Vagina (tissue), 2 donors: ENCODE data around the gene ARHGEF2. TPM values are rescaled to one million over a fixed set of nuclear protein-coding genes. Genes with fewer than 3 reads are reported as not detected.

Experiments
- DNase-seq, 2 donors: peaks; one replicate each; pipeline ENCODE4 v3.0.0-alpha.2; 2017; ENCODE audit errors: extremely low spot score in 2 of 2
- H3K27ac ChIP-seq: fragments of 200-600 bp; sonication (generic); one replicate; pipeline ENCODE4 v1.5.1; 2019
- H3K27me3 ChIP-seq: fragments of 200-600 bp; sonication (generic); one replicate; pipeline ENCODE4 v1.5.1; 2019
- H3K36me3 ChIP-seq, 2 donors: fragments of 200-600 bp; sonication (generic); one replicate each; pipeline ENCODE4 v1.5.1; 2017 to 2019
- H3K4me1 ChIP-seq: fragments of 200-600 bp; sonication (generic); one replicate; pipeline ENCODE4 v1.5.1; 2019
- H3K4me3 ChIP-seq, 2 donors: fragments of 200-600 bp; sonication (generic); 1 replicate in 1 of 2; 2 replicates in 1 of 2; pipeline ENCODE4 v1.5.1; 2016 to 2019
- H3K9me3 ChIP-seq: fragments of 200-600 bp; sonication (generic); one replicate; pipeline ENCODE4 v1.5.1; 2019
- POLR2A ChIP-seq, 2 donors: fragments of 450-650 bp; IDR thresholded peaks; one replicate each; pipeline ENCODE4 v1.6.1; 2017; ENCODE audit warnings: antibody characterized with exemption in 2 of 2, mild to moderate bottlenecking in 2 of 2, moderate library complexity in 2 of 2
- POLR2AphosphoS5 ChIP-seq, 2 donors: sonication (generic); formaldehyde crosslinking; IDR thresholded peaks; one replicate each; pipeline ENCODE4 v1.9.0; 2017; ENCODE audit warnings: antibody characterized with exemption in 2 of 2, mild to moderate bottlenecking in 2 of 2, low read depth in 1 of 2; ENCODE audit not compliant: insufficient read depth in 1 of 2
- intact Hi-C: fragments of 100-400 bp; cut with DNase I; formaldehyde crosslinking; loops from one replicate; pipeline ENCODE4 v1.15.1; 2023
- total RNA-seq: library from RNA; depleted of rRNA; stranded (reverse); fragments of >200 nt; gene quantifications from one replicate; pipeline ENCODE4 v1.2.3, GENCODE V29; 2016
- TF ChIP-seq, protein P1 (sequence below), 3 experiments: fragments of 450-650 bp in 2 of 3; fragments of 200-600 bp in 1 of 3; sonication (generic) in 1 of 3; IDR thresholded peaks; one replicate each; pipeline ENCODE4 v1.5.1; 2017 to 2019; ENCODE audit warnings: antibody characterized with exemption in 3 of 3, mild to moderate bottlenecking in 2 of 3, moderate library complexity in 2 of 3

The ARHGEF2 gene
- total RNA-seq, 1 donor from 2014 or later: 76.4 TPM

DNA sequence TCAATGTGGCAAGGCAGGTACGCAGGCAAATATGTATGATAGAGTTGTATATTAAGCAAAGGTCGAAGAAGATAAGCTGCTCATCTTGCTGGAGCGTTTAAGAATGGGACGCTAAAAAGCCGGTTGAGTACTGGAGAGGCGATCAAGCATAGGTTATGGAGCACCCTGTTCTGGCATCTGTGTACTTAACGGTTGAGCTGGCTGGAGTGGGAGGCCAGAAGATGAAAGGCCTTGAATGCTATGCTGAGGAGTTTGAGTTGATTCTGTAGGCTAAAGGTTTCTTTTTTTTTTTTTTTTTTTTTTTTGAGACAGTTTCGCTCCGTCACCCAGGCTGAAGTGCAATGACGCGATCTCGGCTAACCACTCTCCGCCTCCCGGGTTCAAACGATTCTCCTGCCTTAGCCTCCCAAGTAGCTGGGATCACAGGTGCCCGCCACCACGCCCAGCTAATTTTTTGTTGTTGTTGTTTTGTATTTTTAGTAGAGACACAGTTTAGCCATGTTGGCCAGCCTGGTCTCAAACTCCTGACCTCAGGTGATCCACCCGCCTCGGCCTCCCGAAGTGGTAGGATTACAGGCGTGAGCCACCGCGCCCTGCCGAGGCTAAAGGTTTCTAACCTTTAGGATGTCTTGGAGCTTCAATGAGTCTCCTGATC is 43.3 kb downstream of the ARHGEF2 start:
- intact Hi-C loops: no loop called here
- peak overlapping the region; percentile 79 for H3K27ac ChIP-seq
- peaks cover 48% of the 10 kb centered on the region for H3K4me1 ChIP-seq
- no peak for DNase-seq
- peaks cover 0 to 24% of the 10 kb centered on the region in 2 donors for H3K36me3 ChIP-seq
- no peaks in the 10 kb centered on the region for H3K27me3 ChIP-seq
- H3K4me3 ChIP-seq: peak overlapping the region; percentile 85 to 95
- H3K9me3 ChIP-seq: no peaks in the 10 kb centered on the region
- TF ChIP-seq, protein P1, sequence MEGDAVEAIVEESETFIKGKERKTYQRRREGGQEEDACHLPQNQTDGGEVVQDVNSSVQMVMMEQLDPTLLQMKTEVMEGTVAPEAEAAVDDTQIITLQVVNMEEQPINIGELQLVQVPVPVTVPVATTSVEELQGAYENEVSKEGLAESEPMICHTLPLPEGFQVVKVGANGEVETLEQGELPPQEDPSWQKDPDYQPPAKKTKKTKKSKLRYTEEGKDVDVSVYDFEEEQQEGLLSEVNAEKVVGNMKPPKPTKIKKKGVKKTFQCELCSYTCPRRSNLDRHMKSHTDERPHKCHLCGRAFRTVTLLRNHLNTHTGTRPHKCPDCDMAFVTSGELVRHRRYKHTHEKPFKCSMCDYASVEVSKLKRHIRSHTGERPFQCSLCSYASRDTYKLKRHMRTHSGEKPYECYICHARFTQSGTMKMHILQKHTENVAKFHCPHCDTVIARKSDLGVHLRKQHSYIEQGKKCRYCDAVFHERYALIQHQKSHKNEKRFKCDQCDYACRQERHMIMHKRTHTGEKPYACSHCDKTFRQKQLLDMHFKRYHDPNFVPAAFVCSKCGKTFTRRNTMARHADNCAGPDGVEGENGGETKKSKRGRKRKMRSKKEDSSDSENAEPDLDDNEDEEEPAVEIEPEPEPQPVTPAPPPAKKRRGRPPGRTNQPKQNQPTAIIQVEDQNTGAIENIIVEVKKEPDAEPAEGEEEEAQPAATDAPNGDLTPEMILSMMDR (IDR thresholded peaks at IDR 0.05): no peak
- TF ChIP-seq POLR2AphosphoS5 (IDR thresholded peaks at IDR 0.05; ENCODE audit: insufficient read depth in 1 of 2, low read depth in 1 of 2): no peak
- TF ChIP-seq POLR2A (IDR thresholded peaks at IDR 0.05): no peak

DNA sequence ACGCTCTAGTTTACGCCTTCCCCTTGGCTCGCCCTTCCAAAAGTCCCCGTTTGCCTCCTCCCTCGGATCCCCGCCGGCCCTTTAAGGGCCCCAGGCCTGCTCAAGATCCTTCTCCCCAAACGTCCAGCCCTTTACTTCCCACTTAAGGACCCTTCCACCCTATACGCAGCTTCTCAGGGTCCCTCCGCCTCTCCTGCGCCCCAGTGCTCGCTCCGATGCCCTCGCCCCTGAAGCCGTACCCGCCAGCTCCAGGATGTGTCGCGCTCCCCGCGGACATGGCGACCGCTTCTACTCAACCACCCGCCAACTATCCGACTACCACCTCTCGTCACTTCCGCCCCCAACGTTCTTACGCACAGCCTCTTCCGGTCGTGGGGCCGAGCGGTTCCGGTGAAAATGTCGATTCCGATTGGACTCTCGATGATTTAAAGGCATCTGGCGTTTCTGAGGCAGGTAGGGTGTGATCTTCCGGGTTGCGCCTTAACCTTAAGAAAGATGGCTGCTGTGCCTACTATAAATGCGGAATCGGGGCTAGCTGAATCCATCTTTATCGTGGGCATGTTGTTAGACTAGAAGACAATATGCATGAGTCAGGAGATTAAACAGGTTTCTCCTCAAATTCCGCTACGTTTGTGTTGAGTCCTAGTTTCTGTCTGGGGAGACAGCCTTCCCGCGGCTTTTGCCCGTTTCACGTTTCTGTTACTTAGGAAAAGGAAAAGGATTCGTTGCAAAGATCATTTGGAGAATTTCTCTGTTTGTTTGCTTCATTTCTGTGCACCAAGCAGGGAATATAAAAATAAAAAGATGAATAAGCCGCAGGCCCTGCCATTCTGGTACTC is 44.0 kb downstream of the ARHGEF2 start, which contains the start of gene KHDC4:
KHDC4 (minus strand) TSS at position 317 of the 839 bp plus-strand sequence; CDS start at position 277, 40 bp downstream.
- Histone ChIP-seq H3K9me3 (no peaks in the 10 kb centered on the region), H3K27ac (peak within 1 kb of the TSS; percentile 93), H3K36me3 (peaks cover 0 to 30% of the 10 kb centered on the region in 2 donors), H3K4me3 (peak within 1 kb of the TSS; percentile 85 to 95), H3K4me1 (peaks cover 53% of the 10 kb centered on the region), H3K27me3 (no peaks in the 10 kb centered on the region)
- peak in 1 of 2 donors; percentile 99 for DNase-seq
- intact Hi-C loops: no loop called here
- TF ChIP-seq POLR2AphosphoS5 (IDR thresholded peaks at IDR 0.05; ENCODE audit: insufficient read depth in 1 of 2, low read depth in 1 of 2) (peak; percentile 100), POLR2A (IDR thresholded peaks at IDR 0.05) (peak in 1 of 2 donors; percentile 90)
- TF ChIP-seq, protein P1 (IDR thresholded peaks at IDR 0.05): peak in 1 of 3 experiments; percentile 8

DNA sequence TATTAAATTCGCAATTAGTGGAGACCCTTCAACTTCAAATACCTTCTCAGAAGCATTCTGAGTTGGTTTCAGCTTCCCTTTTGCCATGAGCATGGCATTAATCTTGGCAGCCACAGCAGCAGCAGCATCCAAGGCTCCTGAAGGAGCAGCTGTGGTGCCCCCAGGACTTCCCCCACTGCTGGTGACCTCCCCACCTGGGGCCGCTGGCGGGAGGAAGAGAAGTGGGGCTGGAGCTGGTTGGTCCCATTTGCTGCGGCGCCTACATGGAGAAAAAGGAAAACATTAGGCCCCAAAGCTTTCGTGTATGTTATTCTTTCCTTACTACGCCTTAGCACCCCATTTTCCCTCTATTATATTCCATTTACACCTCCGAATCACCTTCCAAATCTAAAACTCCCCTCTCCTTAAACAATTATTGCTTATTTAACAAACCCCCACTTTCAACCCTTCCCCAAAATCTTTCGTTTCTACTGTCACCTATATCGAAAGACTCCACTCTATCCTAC is 44.7 kb downstream of the ARHGEF2 start:
- Histone ChIP-seq H3K36me3 (peaks cover 0 to 37% of the 10 kb centered on the region in 2 donors), H3K27me3 (no peaks in the 10 kb centered on the region), H3K27ac (peak overlapping the region; percentile 93), H3K9me3 (no peaks in the 10 kb centered on the region), H3K4me1 (peaks cover 55% of the 10 kb centered on the region), H3K4me3 (peak overlapping the region; percentile 85 to 95)
- TF ChIP-seq POLR2AphosphoS5 (IDR thresholded peaks at IDR 0.05; ENCODE audit: insufficient read depth in 1 of 2, low read depth in 1 of 2) (no peak), POLR2A (IDR thresholded peaks at IDR 0.05) (no peak)
- TF ChIP-seq, protein P1 (IDR thresholded peaks at IDR 0.05): no peak
- DNase-seq: no peak
- intact Hi-C loops: no loop called here

DNA sequence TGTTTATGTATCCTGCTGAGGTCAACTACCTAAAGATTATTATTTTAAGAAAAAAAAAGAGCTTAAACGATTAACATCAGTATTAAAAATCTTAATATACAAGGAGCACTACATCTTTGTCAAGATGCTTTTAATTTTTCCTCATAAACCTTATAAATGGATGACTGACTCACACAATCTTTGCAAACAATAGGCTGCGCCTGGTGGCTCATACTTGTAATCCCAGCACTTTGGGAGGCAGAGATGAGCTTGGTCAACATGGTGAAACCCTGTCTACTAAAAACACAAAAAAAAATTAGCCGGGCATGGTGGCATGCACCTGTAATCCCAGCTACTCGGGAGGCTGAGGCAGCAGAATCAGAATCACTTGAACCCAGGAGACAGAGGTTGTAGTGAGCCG is 45.9 kb downstream of the ARHGEF2 start:
- H3K27ac ChIP-seq: no peak overlapping the region
- peaks cover 0 to 48% of the 10 kb centered on the region in 2 donors for H3K36me3 ChIP-seq
- no peak for DNase-seq
- H3K9me3 ChIP-seq: no peaks in the 10 kb centered on the region
- peaks cover 55% of the 10 kb centered on the region for H3K4me1 ChIP-seq
- H3K27me3 ChIP-seq: no peaks in the 10 kb centered on the region
- TF ChIP-seq, protein P1 (IDR thresholded peaks at IDR 0.05): no peak
- TF ChIP-seq POLR2A (IDR thresholded peaks at IDR 0.05): no peak
- no peak for TF ChIP-seq POLR2AphosphoS5 (IDR thresholded peaks at IDR 0.05; ENCODE audit: insufficient read depth in 1 of 2, low read depth in 1 of 2)
- intact Hi-C loops: no loop called here
- H3K4me3 ChIP-seq: peak overlapping the region in 1 of 2 donors; percentile 95
